OCI-M2 (cell line): ENCODE results near the gene ASCL2.
"Not testable (repeated sequence)": the region's sequence is repeated elsewhere in the genome, so short reads cannot be mapped to it uniquely, and the experiment has no call there.

Experiments used
- DNase-seq: peaks from one replicate; lab custom pipeline; 2025; ENCODE audit not compliant: unreplicated experiment; lab: John Stamatoyannopoulos, UW

ASCL2 gene

GRCh38 chr11:2237457-2238238, 32.7 kb downstream of the ASCL2 start:
- DNase-seq = no peak

- DNase-seq = not testable (repeated sequence)
Measured at GRCh38 chr11:2236381-2237134, 33.8 kb downstream of the ASCL2 start.

GRCh38 chr11:2235588-2236326, 34.6 kb downstream of the ASCL2 start:
- no peak for DNase-seq

GRCh38 chr11:2234963-2235362, 35.4 kb downstream of the ASCL2 start:
- DNase-seq = no peak

GRCh38 chr11:2233693-2234455, 36.5 kb downstream of the ASCL2 start:
- DNase-seq = no peak

GRCh38 chr11:2229713-2230297, 40.6 kb downstream of the ASCL2 start:
- no peak for DNase-seq

GRCh38 chr11:2224254-2224653, 46.1 kb downstream of the ASCL2 start:
- no peak for DNase-seq

- no peak for DNase-seq
Measured at GRCh38 chr11:2223153-2223794, 47.1 kb downstream of the ASCL2 start.

GRCh38 chr11:2222451-2222850, 47.9 kb downstream of the ASCL2 start:
- no peak for DNase-seq

- DNase-seq = no peak
Measured at GRCh38 chr11:2221591-2221990, 48.8 kb downstream of the ASCL2 start.

- no peak for DNase-seq
Measured at GRCh38 chr11:2221024-2221423, 49.4 kb downstream of the ASCL2 start.

- no peak for DNase-seq
Measured at GRCh38 chr11:2220173-2220771, 50.1 kb downstream of the ASCL2 start.

GRCh38 chr11:2219318-2220017, 50.9 kb downstream of the ASCL2 start:
- no peak for DNase-seq
